ENCODE data around the gene OAS2.

OAS2 gene, protein sequence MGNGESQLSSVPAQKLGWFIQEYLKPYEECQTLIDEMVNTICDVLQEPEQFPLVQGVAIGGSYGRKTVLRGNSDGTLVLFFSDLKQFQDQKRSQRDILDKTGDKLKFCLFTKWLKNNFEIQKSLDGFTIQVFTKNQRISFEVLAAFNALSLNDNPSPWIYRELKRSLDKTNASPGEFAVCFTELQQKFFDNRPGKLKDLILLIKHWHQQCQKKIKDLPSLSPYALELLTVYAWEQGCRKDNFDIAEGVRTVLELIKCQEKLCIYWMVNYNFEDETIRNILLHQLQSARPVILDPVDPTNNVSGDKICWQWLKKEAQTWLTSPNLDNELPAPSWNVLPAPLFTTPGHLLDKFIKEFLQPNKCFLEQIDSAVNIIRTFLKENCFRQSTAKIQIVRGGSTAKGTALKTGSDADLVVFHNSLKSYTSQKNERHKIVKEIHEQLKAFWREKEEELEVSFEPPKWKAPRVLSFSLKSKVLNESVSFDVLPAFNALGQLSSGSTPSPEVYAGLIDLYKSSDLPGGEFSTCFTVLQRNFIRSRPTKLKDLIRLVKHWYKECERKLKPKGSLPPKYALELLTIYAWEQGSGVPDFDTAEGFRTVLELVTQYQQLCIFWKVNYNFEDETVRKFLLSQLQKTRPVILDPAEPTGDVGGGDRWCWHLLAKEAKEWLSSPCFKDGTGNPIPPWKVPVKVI

GRCh38 chr12:112978163-112979040 is at the start of gene OAS2:
Gene OAS2, plus strand, starts transcription at chr12:112978519. Its CDS starts 90 bp downstream, at chr12:112978609.
- no peak for DNase-seq (ENCODE audit: low read depth in 2 of 2)

GRCh38 chr12:112928978-112929377 is 49.3 kb upstream of the OAS2 start:
- no peak for DNase-seq (ENCODE audit: low read depth in 2 of 2)

DNA sequence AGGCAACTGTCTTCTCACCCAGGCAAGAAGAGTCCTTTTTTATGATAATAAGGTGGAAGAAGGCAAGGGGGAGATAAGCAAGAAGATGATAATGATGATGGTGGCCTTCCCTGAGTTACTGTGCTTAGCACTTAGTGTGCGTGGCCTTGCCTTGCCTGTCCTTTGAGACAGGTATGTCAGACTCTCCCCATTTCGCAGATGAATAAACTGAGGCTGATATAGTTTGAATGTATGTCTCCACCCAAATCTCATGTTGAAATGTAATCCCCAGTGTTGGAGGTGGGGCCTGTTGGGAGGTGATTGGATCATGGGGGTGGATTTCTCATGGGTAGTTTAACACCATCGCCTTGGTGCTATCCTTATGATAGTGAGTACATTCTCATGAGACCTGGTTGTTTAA is 48.6 kb upstream of the OAS2 start:
- DNase-seq (ENCODE audit: low read depth in 2 of 2): no peak

DNA sequence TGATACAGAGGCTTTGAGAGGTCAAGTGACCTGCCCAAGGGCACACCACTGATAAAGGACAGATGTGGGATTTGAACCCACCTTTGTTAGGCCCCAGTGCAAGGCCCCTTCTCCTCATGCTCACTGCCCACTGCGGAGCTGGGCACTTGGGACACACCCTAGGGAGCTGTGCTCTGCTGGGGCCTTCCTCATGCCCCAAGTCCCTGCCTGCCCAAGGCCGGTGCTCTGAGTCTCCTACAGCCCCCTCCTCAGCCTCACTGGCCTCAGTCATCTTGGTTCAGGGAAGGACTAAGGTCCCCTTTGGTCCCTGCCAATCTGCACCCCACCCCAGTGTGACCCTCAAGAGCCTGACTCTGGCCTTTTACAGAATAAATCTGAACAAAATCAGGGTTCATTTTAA is 48.0 kb upstream of the OAS2 start:
- DNase-seq (ENCODE audit: low read depth in 2 of 2): no peak

GRCh38 chr12:112932485-112933128 is 45.7 kb upstream of the OAS2 start:
- no peak for DNase-seq (ENCODE audit: low read depth in 2 of 2)

DNA sequence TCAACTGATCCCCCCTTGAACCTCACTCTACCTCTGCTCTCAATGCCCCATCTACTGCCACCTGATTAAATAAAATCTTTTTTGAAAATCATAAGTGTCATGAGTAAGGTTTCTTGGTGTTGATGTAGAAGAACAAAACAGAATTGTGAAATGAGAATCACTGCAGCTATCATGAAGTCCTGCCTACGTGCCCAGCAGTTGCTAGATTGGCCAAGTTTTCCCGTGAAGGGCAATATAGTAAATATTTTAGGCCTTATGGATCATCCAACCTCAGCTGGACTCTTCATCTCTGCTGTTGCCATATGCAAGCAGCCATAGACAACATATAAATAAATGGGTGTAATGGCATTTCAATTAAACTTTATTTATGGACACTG is 45.2 kb upstream of the OAS2 start:
- DNase-seq (ENCODE audit: low read depth in 2 of 2): no peak

DNA sequence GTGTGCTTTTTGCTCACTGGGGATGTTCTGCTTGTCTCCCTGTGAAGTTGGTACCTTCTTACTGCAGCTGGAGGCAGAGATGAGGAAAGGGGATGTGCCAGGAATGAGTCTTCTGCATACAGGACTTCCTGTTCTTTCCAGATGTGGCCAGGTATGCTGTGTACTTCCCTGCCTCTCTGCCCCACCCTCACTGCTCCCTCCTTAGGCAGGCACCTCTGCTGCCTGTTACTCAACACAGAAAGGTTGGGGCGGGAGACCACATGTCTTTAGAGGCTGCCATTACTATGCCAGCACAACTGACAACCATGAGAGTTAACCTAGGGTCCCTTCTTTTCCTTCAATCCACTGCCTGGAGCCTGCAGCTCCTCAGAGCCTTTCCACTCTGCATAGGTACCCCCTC is 42.1 kb upstream of the OAS2 start:
- DNase-seq (ENCODE audit: low read depth in 2 of 2): no peak

GRCh38 chr12:112936927-112937326 is 41.4 kb upstream of the OAS2 start:
- DNase-seq (ENCODE audit: low read depth in 2 of 2): no peak

DNA sequence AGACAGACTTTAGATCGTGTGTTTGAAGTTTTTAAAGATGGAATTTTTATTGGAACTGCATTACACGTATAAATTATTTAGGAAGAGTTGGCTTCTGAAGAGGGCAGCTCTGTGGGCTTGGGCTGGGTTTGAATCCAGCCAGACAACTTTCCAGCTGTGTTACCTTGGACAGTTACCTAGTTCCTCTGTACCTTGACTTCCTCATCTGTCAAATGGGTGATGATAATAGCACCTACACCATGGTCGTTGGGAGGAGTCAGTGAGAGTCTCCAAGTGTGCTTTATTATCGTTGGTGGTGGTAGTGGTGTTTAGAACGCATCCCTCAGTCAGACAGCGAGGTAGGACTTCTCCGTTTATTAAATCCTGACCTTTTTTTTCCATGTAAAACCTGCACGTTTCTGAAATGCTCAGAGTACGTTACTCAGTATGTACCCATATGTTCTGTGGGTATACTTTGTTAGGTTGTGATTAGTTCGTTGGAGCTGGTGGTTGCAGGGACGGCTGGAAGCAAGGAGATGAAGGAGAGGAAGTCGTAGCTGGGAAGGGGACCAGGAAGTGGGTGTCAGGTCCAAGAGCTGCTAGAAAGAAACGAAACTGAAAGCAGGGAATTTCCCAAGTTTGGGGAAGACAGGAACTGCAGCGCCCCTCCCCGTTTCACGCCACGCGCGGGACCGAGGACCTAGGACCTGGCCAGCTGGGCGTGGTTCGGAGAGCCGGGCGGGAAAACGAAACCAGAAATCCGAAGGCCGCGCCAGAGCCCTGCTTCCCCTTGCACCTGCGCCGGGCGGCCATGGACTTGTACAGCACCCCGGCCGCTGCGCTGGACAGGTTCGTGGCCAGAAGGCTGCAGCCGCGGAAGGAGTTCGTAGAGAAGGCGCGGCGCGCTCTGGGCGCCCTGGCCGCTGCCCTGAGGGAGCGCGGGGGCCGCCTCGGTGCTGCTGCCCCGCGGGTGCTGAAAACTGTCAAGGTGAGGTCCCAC is 40.3 kb upstream of the OAS2 start, which contains the start of gene OAS3:
TSS of gene OAS3 (plus strand) at position 734 of the 979 bp plus-strand sequence. CDS start at position 791, 57 bp downstream.
- peak; percentile 6 to 20 for DNase-seq (ENCODE audit: low read depth in 2 of 2)

DNA sequence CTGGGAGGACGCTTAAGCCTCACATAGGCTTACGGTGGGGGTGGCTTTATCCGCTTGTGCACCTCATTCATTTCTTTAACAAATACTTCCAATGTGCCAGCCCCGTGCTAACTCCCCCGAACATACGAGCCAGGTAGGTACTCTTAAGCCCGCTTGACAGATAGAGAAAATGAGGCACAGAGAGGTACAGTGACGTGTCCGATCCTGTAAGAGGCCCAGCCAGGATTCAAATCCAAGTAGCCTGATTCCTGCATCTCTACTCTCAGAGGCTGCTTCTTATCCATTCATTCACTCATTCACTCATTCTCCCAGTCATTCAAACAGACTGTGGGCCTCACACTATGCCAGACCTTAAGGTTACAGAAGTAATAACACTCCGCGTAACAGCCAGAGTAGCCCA is 39.6 kb upstream of the OAS2 start:
- DNase-seq (ENCODE audit: low read depth in 2 of 2): no peak

DNA sequence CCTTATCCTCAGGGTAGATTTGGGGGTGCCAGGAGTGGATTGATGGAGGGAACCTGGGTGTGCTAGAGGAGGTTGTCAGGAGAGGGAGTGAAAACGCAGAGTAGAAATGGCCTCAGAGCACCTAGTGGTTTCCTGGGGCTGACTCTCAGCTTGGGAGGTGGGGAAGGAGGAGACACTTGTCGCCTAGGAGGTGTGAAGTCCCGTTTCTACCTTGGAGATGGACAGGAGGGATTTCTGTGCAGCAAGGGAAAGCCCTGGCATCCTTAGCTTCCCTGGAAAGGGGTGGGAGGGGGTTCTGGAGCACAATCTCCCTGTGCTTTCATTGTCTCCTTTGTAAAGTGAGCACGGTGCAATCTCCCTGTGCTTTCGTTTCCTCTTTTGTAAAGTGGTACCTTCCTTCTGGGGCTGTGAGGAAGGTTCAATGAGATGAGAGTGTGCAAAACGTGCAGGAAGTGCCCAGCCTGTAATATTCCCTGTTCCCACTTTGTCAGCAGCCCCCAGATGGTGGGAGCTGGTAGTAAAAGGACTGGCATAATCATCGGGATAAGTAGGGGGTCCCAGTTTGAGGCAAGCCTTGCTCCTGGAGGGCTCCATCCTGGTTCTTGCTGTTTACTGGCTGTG is 38.4 kb upstream of the OAS2 start:
- DNase-seq (ENCODE audit: low read depth in 2 of 2): no peak

DNA sequence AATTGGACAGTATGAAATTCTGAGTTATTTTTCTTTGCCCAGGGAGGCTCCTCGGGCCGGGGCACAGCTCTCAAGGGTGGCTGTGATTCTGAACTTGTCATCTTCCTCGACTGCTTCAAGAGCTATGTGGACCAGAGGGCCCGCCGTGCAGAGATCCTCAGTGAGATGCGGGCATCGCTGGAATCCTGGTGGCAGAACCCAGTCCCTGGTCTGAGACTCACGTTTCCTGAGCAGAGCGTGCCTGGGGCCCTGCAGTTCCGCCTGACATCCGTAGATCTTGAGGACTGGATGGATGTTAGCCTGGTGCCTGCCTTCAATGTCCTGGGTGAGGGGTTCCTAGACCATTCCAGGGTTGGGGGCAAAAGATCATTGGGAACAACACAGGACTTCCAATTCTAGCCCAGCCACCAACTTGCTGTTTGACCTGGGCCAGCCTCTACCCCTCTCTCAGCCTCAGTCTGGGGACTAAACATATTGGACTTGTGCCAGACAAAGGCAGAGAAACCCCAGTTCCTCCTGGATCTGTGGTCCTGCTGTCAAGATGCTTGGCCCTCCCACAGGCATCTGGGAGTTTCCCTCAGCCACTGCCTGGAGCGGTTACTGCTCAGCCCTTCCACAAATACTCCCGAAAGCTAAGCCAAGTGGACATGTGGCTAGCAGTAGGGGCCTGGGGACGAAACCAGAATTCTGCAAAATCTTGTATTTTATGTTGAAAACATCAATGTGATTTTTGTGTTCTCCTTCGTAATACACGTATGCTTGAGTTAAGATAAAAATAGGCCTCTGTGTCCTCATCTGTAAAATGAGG is 36.6 kb upstream of the OAS2 start:
- no peak for DNase-seq (ENCODE audit: low read depth in 2 of 2)

DNA sequence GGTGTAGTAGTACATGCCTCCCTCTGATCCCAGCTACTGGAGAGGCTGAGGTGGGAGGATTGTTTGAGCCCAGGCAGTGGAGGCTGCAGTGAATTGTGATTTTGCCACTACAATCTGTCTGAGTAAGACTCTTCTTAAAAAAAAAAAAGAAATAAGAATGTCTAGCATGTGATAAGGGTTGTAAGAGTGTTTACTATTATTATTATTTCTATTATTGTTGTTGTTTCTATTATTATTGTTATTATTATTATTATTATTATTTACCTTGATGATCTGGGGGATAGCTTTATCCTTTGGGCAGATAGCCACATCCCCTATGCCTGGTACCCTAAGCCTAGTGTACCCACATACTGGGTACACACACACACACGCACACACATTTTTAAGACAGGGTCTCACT is 35.7 kb upstream of the OAS2 start:
- no peak for DNase-seq (ENCODE audit: low read depth in 2 of 2)

DNA sequence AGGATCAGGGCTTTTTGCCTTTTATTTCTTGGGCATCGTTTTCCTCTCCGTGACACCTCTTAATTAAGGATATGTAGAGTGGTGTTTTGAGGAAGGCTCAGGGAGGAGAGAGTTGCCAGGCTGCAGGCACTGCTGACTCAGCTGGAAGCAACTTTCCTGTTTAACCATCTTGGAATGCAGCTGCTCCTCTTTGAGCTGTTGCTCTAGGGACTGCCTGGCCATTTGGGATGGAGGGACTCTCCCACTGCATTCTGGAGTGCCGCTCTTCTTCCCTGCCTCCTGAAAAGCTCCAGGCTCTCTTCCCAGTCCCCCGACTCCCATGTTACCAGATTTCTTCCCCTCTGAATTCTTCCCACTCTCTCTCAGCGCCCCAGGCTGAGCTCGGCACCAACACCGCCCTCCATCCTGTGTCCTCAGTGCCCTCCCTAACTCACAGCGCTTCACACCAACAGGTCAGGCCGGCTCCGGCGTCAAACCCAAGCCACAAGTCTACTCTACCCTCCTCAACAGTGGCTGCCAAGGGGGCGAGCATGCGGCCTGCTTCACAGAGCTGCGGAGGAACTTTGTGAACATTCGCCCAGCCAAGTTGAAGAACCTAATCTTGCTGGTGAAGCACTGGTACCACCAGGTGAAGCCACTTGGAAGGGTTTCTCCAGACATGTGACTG is 34.2 kb upstream of the OAS2 start:
- no peak for DNase-seq (ENCODE audit: low read depth in 2 of 2)

DNA sequence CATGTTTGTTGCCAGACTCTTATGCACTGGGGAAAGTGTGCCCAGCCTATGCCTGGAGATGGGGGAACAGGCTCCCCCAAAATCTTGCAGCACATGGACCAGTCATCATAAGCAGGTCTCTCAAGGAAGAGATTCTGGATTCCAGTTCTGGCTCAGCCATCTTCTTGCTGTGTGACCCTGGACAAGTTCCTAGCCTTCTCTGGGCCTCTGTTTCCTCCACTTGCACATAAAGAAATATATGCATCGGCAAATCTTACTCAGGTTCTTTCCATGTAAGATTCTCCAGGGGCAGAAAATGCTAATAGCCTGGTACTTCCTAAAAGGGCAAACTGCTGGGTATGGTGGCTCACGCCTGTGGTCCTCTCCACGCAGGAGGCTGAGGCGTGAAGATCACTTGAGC is 32.8 kb upstream of the OAS2 start:
- DNase-seq (ENCODE audit: low read depth in 2 of 2): no peak

DNA sequence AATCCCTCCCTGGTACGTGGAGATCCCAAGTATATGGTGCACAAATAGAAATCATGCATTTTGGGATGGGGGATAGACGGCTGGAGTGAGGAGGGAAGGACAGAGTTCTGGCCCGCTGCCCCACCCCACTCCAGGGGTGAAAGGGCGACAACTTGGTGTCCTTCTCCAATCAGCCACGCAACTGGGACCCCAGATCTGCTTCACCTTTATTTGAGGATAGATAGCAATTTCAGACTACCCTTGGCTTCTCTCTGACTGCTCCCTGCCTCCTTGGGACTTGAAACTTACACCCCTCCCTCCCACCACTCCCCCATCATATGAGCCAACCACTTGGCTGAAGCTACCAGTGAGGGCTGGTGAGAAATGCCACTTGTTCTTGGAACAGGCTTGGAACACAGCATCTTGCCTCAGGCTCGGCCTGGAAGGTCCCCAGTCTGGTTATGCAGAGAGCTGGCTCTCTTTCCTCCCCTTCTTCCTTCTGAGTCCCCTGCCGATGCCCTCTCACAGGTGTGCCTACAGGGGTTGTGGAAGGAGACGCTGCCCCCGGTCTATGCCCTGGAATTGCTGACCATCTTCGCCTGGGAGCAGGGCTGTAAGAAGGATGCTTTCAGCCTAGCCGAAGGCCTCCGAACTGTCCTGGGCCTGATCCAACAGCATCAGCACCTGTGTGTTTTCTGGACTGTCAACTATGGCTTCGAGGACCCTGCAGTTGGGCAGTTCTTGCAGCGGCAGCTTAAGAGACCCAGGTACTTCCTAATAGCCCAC is 31.9 kb upstream of the OAS2 start:
- DNase-seq (ENCODE audit: low read depth in 2 of 2): no peak

DNA sequence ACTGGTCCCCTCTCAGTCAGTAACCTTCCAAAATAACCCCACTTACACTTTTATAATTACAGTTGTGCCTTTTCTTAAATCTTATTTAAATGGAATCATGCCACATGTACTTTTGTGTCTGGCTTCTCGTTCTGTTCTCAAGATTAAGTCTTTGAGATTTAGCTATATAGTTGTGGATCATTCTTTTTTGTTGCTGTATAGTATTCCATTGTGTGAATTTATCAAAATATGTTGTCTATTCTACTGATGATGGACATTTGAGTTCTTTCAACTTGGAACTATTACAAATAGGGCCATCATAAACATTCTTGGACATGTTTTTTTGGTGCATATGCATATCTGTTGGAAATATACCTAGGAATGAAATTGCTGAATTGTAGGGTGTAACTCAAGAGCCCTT is 31.0 kb upstream of the OAS2 start:
- DNase-seq (ENCODE audit: low read depth in 2 of 2): no peak

- no peak for DNase-seq (ENCODE audit: low read depth in 2 of 2)
These were observed 30.6 kb upstream of the OAS2 start for GRCh38 chr12:112947761-112948160.
